ENCODE measurements around the gene KBTBD13.

- TF ChIP-seq CTCF (IDR thresholded peaks at IDR 0.05 in 8 of 11, conservative IDR thresholded peaks at IDR 0.05 in 3 of 11): no peak
- TF ChIP-seq POLR2A (IDR thresholded peaks at IDR 0.05): no peak
- no peak for TF ChIP-seq POLR2AphosphoS5 (IDR thresholded peaks at IDR 0.05)
Measured at GRCh38 chr15:65110676-65111292, 34.2 kb downstream of the KBTBD13 start.

Measured in spleen (tissue), 7 donors.